Breast epithelium (tissue), 3 donors: ENCODE results near the gene KIZ.

Experiments
- CTCF ChIP-seq, 3 donors: fragments of 450-650 bp; IDR thresholded peaks; one replicate each; pipeline ENCODE4 v1.5.1; 2016 to 2017; ENCODE audit warnings: antibody characterized with exemption in 3 of 3, mild to moderate bottlenecking in 3 of 3, moderate library complexity in 3 of 3
- POLR2A ChIP-seq: fragments of 450-650 bp; IDR thresholded peaks from one replicate; pipeline ENCODE4 v1.6.1; 2016; ENCODE audit warnings: antibody characterized with exemption, mild to moderate bottlenecking, moderate library complexity
- POLR2AphosphoS5 ChIP-seq, 3 donors: sonication (generic); formaldehyde crosslinking; IDR thresholded peaks; one replicate each; pipeline ENCODE4 v1.6.1; 2017; ENCODE audit warnings: antibody characterized with exemption in 3 of 3

GRCh38 chr20:21124190-21124589, 1.7 kb upstream of the KIZ start:
- TF ChIP-seq CTCF (IDR thresholded peaks at IDR 0.05) (no peak), POLR2A (no peak), POLR2AphosphoS5 (IDR thresholded peaks at IDR 0.05) (no peak)
